Activated naive CD4-positive, alpha-beta T cell treated with anti-CD3 and anti-CD28 coated beads, Interleukin-2, amount 50 U/mL, for 72 hours (primary cell): ENCODE data around the gene BBX. TPM values are rescaled to one million over a fixed set of nuclear protein-coding genes. Genes with fewer than 3 reads are reported as not detected.

Experiments used
- ATAC-seq, 2 donors: fragments of 150-1000 bp; cut with Tn5 transposase; 2 replicates each; pipeline ENCODE4 v1.10.0; 2021; ENCODE audit warnings: mild to moderate bottlenecking in 2 of 2, moderate library complexity in 2 of 2
- DNase-seq, 2 donors: peaks; one replicate each; pipeline ENCODE4 v3.0.0; 2021 to 2022; ENCODE audit warnings: low spot score in 2 of 2
- H3K27ac Mint-ChIP-seq, 2 donors: one replicate each; pipeline ENCODE4 v1.8.0; 2022; ENCODE audit warnings: mild to moderate bottlenecking in 2 of 2, mixed read lengths in 2 of 2
- H3K36me3 Mint-ChIP-seq, 2 donors: one replicate each; pipeline ENCODE4 v1.8.0; 2022; ENCODE audit warnings: mixed read lengths in 2 of 2
- H3K9me3 Mint-ChIP-seq, 2 donors: one replicate each; pipeline ENCODE4 v1.8.0; 2022; ENCODE audit warnings: mixed read lengths in 2 of 2
- total RNA-seq, 2 donors: library from RNA; stranded (reverse); gene quantifications; one replicate each; pipeline ENCODE4 v1.2.3, GENCODE V29; 2022

Gene BBX
- total RNA-seq, 2 donors from 2014 or later = 42.9 to 46.0 TPM

GRCh38 chr3:107660306-107660976, 137.7 kb downstream of the BBX start:
- Mint-ChIP-seq H3K36me3 (no peaks in the 10 kb centered on the region), H3K27ac (no peak overlapping the region), H3K9me3 (no peaks in the 10 kb centered on the region)
- DNase-seq (no peak), ATAC-seq (no peak)

GRCh38 chr3:107661447-107662123, 138.8 kb downstream of the BBX start:
- Mint-ChIP-seq H3K36me3 (no peaks in the 10 kb centered on the region), H3K9me3 (no peaks in the 10 kb centered on the region), H3K27ac (no peak overlapping the region)
- DNase-seq (no peak), ATAC-seq (peak in 1 of 2 donors; percentile 76)

DNA sequence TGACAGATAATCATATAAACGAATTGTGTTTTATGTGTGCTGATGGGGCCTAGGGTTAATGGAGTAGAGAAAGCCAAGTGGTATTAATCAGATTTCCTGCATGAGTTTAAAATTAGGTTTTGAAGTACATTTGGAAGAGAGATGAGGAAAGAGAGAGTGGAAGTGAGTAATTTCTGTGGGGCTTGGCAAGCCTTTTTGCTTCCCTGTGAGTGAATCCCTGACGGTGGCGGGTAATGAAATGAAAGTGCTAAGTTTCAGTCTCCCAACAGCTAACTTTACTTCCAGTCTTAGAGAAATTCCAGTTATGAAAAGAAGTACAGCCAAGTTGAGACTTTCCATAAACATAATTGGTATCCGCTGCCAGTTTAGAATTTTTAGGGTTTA, 139.4 kb downstream of the BBX start:
- no peak overlapping the region for H3K27ac Mint-ChIP-seq
- ATAC-seq (peak; percentile 40 to 67), DNase-seq (no peak)
- H3K9me3 Mint-ChIP-seq = no peaks in the 10 kb centered on the region
- H3K36me3 Mint-ChIP-seq = no peaks in the 10 kb centered on the region

- DNase-seq (no peak), ATAC-seq (no peak)
- Mint-ChIP-seq H3K9me3 (no peaks in the 10 kb centered on the region), H3K36me3 (no peaks in the 10 kb centered on the region), H3K27ac (no peak overlapping the region)
Measured at GRCh38 chr3:107662586-107662985, 139.8 kb downstream of the BBX start.

- H3K36me3 Mint-ChIP-seq = no peaks in the 10 kb centered on the region
- no peak overlapping the region for H3K27ac Mint-ChIP-seq
- no peak for DNase-seq
- H3K9me3 Mint-ChIP-seq = no peaks in the 10 kb centered on the region
- no peak for ATAC-seq
Measured at GRCh38 chr3:107663266-107663665, 140.5 kb downstream of the BBX start.

GRCh38 chr3:107664614-107665013, 141.9 kb downstream of the BBX start:
- no peaks in the 10 kb centered on the region for H3K9me3 Mint-ChIP-seq
- ATAC-seq = no peak
- H3K36me3 Mint-ChIP-seq = no peaks in the 10 kb centered on the region
- no peak for DNase-seq
- peak overlapping the region in 1 of 2 donors; percentile 7 for H3K27ac Mint-ChIP-seq

- DNase-seq (no peak), ATAC-seq (no peak)
- H3K27ac Mint-ChIP-seq = peak overlapping the region in 1 of 2 donors; percentile 3
- no peaks in the 10 kb centered on the region for H3K36me3 Mint-ChIP-seq
- H3K9me3 Mint-ChIP-seq = no peaks in the 10 kb centered on the region
Measured at GRCh38 chr3:107665351-107665750, 142.6 kb downstream of the BBX start.

- ATAC-seq = no peak
- H3K27ac Mint-ChIP-seq = no peak overlapping the region
- H3K36me3 Mint-ChIP-seq = no peaks in the 10 kb centered on the region
- no peaks in the 10 kb centered on the region for H3K9me3 Mint-ChIP-seq
- DNase-seq = no peak
Measured at GRCh38 chr3:107666853-107667252, 144.1 kb downstream of the BBX start.

DNA sequence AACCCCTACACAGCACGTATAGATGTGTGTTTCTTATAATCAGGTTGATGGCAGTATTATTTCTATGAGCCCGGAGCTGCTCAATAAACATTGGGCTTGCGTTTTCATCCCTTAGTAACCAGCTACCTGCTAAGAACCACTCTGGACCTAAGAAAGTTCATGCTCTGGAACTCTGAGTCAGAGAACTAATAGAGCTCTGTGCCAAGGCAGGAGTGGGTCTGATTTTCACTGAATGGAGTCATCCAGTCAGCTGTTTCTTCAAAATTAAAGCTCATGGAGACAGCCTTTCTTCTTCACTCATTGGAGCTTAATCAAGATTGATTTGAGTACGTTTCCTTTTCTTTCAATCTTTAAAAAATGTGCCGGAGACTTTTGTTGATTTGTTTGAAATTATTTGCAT, 145.7 kb downstream of the BBX start:
- Mint-ChIP-seq H3K27ac (no peak overlapping the region), H3K9me3 (no peaks in the 10 kb centered on the region), H3K36me3 (no peaks in the 10 kb centered on the region)
- DNase-seq (no peak), ATAC-seq (no peak)

GRCh38 chr3:107668963-107669362, 146.2 kb downstream of the BBX start:
- no peak overlapping the region for H3K27ac Mint-ChIP-seq
- ATAC-seq = no peak
- no peaks in the 10 kb centered on the region for H3K9me3 Mint-ChIP-seq
- H3K36me3 Mint-ChIP-seq = no peaks in the 10 kb centered on the region
- DNase-seq = no peak

DNA sequence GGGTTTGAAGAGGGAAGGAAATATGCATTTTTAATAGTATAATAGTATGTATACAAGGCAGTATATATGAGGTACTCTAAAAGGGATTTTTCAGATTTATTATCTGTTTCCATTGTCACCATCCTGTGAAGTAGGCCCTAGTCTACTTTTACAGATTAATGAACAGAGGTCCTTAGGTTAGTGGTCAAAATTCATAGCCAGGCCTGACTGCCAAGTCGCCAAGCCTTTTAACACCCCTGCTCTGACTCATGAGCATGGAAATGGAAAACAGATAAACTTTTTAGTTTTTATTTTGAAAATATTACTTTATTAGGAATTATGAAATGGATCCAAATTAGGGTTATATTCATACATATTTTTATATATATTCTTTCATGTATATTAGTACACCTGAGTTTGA, 146.9 kb downstream of the BBX start:
- DNase-seq (no peak), ATAC-seq (no peak)
- Mint-ChIP-seq H3K27ac (no peak overlapping the region), H3K36me3 (no peaks in the 10 kb centered on the region), H3K9me3 (no peaks in the 10 kb centered on the region)

GRCh38 chr3:107670986-107671385, 148.2 kb downstream of the BBX start:
- no peak for DNase-seq

GRCh38 chr3:107674371-107674770, 151.6 kb downstream of the BBX start:
- no peaks in the 10 kb centered on the region for H3K36me3 Mint-ChIP-seq
- H3K27ac Mint-ChIP-seq = no peak overlapping the region
- DNase-seq (no peak), ATAC-seq (peak in 1 of 2 donors; percentile 43)
- no peaks in the 10 kb centered on the region for H3K9me3 Mint-ChIP-seq

More at GRCh38 chr3:107670986-107671385, 148.2 kb downstream of the BBX start:
- ATAC-seq = no peak
- H3K27ac Mint-ChIP-seq = no peak overlapping the region
- no peaks in the 10 kb centered on the region for H3K36me3 Mint-ChIP-seq
- H3K9me3 Mint-ChIP-seq = no peaks in the 10 kb centered on the region

- DNase-seq = no peak
- ATAC-seq = no peak
- H3K9me3 Mint-ChIP-seq = no peaks in the 10 kb centered on the region
Measured at GRCh38 chr3:107675233-107675900, 152.6 kb downstream of the BBX start.

DNA sequence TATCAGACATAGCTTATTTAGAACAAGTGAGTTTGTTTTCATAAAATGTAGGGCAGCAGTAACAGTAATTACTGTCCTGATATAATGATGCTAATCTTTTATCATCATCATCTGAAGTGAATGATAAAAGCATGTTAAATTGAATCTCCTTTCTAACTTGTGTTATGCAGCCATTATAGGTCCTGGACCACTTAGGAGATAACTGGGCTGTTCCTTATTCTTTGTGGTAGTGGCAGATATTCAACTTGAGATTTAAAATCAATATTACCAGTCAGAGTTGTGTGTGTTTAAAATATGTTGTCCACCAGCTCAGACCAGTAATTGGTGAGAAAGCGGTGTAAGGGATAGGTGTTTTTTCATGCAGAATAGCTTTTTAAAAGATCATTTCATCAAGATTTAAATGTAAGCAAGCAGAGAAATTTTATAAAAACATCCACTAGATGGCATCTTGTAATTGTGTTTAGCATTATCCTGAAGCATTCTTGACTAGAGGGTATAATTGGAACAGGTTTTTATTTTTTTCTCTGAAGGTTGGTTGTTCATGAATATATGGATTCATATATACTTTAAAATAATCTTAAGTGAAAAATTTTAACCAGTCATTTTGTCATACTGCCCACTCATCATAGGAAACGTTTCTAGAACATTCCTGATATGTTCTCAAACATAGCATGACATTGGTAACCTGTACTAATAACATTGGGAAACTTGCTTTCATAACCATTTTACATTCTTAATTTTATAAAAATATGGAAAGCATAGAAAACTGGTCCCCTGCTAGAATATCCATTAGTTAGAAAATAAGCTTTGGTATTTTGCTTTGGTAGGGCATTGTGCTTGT, 153.9 kb downstream of the BBX start:
- Mint-ChIP-seq H3K27ac (no peak overlapping the region), H3K36me3 (peaks cover 0 to 7% of the 10 kb centered on the region in 2 donors), H3K9me3 (peaks cover 0 to 7% of the 10 kb centered on the region in 2 donors)
- ATAC-seq (no peak), DNase-seq (no peak)

More at GRCh38 chr3:107675233-107675900, 152.6 kb downstream of the BBX start:
- Mint-ChIP-seq H3K27ac (no peak overlapping the region), H3K36me3 (no peaks in the 10 kb centered on the region)

GRCh38 chr3:107679921-107680320, 157.2 kb downstream of the BBX start:
- ATAC-seq = no peak
- no peak for DNase-seq
- Mint-ChIP-seq H3K9me3 (peaks cover 0 to 7% of the 10 kb centered on the region in 2 donors), H3K36me3 (peaks cover 0 to 7% of the 10 kb centered on the region in 2 donors), H3K27ac (no peak overlapping the region)

- ATAC-seq = peak; percentile 22 to 70
Measured at GRCh38 chr3:107680698-107681097, 157.9 kb downstream of the BBX start.

More at GRCh38 chr3:107680698-107681097, 157.9 kb downstream of the BBX start:
- peaks cover 0 to 7% of the 10 kb centered on the region in 2 donors for H3K36me3 Mint-ChIP-seq
- peaks cover 0 to 7% of the 10 kb centered on the region in 2 donors for H3K9me3 Mint-ChIP-seq
- no peak for DNase-seq
- no peak overlapping the region for H3K27ac Mint-ChIP-seq
